GM19438 (cell line): Measurements from ENCODE around the gene PRDM1.

Source experiments
- ATAC-seq: cut with Tn5 transposase; IDR thresholded peaks from one replicate; pipeline ENCODE4 v1.9.1; 2021; ENCODE audit warnings: low read depth; ENCODE audit not compliant: unreplicated experiment

PRDM1 gene

DNA sequence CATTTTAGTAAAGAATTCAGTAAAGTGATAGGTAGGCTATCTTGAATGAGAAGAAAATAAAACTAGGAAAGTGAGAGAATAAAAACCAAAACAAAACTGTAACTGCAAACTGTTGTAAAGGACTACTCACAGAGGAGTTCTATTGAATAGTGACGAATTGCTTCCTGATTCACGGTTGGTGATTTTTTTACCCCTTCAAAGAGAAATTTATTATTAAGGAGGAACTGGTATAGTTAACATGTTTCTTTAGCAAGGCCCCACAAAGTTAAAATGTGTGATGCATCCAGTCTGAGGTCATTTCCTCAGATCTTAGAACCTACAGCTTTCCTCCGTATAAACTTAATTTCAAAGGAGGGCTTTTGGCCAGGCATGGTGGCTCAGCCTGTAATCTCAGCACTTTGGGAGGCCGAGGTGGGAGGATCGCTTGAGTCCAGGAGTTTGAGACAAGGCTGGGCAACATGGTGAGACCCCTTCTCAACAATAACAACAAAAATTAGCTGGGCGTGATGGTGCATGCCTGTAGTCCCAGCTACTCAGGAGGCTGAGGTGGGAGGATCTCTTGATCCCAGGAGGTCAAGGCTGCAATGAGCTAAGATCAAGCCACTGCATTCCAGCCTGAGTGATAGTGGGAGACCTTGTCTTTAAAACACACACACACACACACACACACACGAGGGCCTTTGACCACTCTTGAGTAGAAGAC lies 8.3 kb downstream of the PRDM1 start:
- ATAC-seq = no peak

DNA sequence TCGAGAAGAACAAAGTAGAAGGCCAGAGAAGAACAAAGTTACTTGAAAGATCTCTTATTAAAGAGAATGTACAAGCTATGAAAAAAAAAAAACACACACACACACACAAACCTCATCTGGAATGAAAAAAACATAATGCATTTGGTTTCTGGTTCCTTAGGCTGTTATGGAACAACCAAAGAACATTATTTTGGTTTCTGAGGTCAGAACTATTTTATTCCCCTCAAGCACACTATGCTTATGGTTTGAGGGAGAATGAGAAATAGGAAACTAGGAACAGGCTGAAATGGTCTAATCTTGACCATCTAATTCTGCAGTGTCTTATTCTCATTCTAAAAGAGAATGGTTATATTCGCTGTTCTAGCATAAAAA lies 8.8 kb downstream of the PRDM1 start:
- ATAC-seq = no peak

DNA sequence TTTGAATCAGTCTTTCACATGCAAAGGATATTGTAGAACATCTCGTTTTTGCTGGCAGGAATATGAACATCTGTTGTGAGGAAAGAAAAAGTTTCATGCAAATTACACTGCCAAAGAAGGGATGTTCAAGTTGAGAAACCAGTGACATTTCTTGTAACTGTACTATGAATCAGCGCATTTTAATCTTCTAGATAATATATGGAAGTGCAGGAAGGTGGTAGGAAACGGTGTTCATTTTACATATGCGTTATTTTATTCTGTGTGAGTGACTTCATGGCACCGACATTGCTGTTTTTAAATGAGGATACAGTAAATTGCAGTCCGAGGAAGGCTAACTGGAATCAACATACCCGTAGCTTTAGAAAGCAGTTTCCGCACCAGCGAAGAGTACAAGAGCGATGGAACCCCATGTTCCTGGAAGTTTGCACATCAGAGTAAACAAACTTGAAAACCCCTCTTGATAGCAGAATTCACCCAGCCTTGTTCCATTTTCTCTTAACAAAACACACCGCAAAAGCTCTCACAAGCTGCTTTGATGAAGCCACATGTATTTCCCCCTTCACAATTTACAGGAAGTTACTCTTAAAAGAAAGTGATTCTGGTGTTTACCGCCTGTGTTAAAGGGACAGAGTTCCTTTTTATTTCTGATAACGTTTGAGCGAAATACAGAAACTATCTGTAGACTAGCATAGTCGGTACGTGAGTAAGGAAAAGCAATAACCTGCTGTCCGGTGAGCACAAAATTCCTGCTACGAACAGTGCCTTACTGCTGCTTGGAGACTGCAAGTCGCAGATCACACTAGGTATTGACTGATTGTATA lies 11.5 kb downstream of the PRDM1 start:
- peak; percentile 47 for ATAC-seq

DNA sequence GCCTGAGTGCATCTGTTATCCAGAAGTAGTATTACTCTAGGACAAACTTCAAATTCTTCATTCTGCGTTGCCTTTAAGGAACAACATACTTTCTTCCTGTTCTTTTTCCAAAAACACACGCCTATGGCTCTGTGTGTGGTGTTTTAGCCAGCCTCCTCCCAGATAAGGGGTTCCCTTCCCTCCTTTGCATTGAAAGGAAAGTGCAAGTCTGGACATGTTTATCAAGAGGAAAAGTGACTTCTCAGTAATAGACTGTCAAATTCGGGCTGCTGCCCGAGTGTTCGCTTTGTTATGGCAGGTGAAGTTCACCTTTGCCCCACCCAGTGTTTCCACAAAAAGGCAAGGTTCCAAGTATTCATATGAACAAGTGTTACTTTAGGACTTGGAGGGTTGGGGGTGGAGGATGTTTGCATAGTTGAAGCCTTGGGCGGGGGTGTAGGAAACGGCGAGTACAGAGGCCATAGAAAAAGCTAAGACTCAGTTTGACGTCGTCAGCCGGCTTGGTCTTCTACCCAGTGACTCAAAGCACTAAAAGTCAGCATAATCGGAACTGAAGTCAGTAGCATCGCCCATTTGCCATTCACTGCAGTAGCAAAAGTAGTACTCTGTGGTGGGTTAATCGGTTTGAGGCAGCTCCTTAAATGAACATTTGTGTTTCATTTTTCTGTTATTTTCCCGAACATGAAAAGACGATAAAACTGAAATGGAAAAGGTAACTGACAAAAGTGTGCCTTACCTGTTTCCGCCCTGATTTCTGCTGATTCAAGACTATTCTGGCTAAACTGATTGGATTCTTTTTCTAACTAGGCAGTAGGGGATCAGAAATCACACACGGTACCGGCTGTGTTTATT lies 12.5 kb downstream of the PRDM1 start:
- no peak for ATAC-seq

DNA sequence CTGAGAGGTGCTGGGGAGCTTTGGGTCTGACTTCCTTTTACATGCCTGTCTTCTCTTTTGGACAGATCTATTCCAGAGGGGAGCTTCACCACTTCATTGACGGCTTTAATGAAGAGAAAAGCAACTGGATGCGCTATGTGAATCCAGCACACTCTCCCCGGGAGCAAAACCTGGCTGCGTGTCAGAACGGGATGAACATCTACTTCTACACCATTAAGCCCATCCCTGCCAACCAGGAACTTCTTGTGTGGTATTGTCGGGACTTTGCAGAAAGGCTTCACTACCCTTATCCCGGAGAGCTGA lies 13.1 kb downstream of the PRDM1 start:
- ATAC-seq = no peak

DNA sequence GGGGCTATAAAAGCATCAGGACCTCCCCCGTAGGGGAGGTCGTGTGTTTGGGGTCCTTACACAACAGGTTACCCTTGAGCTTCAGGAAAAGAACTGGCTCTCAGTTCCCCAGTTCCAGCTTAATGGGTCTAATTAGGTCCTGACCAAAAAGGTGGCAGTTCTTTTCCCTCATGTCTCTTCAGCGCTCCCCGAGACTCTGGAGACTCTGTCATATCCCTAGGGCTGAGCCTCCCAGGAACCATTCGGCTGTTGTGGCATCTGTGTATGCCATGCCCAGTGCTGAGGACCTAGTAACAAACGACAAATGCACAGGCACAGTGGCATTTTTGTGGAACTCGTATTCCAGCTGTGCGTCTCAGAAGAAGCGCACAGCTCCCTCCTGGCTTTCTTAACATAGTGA lies 14.6 kb downstream of the PRDM1 start:
- ATAC-seq = no peak

DNA sequence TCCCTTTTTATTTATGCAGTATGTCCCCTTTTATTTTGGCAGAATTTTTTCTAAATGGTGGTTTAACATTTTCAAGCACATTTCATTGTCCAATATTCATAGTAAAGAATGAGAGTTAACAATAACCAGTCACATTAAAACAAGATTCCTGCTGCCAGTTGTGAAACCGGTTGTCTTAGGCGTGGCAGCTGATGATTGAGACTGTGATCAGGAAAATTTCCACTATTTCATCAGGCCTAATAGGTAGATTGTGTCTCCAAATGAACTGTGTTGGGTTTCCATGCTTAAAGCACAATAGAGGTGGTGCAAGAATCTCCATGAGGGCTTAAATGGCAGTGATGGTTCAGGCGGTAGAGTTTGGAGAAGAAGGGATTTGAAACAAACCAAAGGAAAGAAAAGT lies 15.3 kb downstream of the PRDM1 start:
- no peak for ATAC-seq

DNA sequence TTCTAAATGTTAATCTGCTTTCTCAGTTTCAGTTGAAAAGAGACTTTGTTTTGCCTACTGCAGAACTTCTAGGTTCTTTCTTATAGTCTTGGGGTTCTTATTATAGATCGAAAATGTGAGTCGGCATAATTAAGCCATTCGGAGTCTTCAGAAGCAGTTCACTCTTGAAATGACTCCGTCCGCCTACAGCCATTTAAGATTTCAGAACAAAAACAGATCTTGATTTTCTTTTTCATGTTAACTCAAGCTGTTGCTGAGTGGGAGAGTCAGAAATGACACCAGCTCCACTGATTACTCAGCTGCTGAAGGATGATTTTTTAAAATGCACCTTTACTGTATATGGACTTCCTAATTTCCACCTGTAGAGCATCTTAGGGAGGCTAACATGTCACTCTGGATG lies 15.9 kb downstream of the PRDM1 start:
- peak; percentile 53 for ATAC-seq

DNA sequence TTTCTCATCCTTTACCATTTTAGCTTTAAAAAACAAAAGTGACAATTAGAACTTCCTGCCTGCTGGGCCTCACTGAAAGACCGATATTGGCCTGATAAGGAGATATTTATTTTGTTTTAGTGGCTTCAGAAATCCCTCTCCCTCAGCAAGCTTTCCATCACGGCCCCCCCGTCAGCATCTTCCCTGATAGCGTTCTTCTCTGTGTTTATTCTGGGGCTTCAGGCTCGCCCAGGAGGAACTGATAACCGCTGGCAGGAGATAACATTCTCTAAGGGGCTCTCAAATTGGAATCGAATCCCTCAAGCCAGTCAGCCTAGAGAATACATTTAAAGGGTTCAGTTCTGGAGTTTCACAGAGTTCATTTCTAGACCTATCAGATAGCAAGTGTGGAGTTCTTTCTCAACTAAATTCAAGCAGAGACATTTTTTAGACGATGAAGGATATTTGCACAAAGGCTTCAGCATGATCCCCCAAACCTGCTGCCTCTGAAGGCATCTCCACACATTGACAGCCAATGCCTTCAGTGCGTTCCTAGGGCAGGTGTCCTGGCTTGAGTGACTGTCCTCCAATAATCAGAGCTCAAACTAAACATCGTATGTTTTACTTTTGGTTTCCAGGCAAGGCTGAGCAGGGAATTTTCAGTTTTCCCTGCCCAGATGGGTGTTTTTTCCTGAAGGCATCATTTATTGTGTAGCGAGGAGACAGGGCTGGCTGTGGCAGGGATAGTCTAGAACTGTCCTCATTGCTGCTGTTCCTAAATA lies 17.0 kb downstream of the PRDM1 start:
- ATAC-seq = peak; percentile 14

DNA sequence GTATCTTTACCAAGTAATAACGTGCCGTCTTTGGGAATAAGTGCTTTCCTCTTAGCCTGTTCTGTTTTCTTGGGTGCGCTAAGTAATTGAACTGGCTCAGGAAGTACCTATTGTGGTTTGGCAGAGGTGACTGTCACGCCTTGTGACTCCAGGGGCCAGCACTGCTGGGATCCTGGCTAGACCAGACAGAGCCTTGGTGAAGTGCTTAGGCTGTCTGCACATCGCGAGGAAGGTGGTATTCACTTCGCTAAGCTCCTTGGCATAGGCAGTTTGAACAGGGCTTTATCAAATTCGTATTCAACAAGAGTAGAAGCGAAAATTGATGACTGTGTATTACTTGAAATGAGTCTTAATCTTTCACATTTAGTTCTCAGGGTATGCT lies 17.6 kb downstream of the PRDM1 start:
- peak; percentile 61 for ATAC-seq

DNA sequence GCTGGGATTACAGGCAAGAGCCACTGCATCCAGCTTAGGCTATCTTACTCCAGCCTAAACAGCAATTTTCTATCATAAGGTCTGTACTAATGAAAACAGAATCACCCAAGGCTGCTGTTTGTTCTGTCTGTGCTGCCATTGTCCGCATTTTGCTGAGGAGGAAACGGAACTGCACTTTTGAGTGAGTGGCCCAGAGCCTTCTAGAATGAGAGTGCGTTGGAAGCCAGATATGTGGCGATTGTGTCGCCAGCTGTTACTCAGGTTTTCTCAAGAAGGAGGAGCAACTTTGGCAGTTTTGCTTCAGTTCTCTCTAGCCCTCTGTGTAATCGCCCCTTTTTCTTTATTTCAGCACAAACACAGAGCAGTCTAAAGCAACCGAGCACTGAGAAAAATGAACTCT lies 18.3 kb downstream of the PRDM1 start:
- ATAC-seq = no peak

DNA sequence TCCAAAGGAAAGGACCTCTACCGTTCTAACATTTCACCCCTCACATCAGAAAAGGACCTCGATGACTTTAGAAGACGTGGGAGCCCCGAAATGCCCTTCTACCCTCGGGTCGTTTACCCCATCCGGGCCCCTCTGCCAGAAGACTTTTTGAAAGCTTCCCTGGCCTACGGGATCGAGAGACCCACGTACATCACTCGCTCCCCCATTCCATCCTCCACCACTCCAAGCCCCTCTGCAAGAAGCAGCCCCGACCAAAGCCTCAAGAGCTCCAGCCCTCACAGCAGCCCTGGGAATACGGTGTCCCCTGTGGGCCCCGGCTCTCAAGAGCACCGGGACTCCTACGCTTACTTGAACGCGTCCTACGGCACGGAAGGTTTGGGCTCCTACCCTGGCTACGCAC lies 18.8 kb downstream of the PRDM1 start:
- ATAC-seq = no peak

DNA sequence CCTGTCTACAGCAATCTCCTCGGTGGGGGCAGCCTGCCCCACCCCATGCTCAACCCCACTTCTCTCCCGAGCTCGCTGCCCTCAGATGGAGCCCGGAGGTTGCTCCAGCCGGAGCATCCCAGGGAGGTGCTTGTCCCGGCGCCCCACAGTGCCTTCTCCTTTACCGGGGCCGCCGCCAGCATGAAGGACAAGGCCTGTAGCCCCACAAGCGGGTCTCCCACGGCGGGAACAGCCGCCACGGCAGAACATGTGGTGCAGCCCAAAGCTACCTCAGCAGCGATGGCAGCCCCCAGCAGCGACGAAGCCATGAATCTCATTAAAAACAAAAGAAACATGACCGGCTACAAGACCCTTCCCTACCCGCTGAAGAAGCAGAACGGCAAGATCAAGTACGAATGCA lies 19.4 kb downstream of the PRDM1 start:
- no peak for ATAC-seq

DNA sequence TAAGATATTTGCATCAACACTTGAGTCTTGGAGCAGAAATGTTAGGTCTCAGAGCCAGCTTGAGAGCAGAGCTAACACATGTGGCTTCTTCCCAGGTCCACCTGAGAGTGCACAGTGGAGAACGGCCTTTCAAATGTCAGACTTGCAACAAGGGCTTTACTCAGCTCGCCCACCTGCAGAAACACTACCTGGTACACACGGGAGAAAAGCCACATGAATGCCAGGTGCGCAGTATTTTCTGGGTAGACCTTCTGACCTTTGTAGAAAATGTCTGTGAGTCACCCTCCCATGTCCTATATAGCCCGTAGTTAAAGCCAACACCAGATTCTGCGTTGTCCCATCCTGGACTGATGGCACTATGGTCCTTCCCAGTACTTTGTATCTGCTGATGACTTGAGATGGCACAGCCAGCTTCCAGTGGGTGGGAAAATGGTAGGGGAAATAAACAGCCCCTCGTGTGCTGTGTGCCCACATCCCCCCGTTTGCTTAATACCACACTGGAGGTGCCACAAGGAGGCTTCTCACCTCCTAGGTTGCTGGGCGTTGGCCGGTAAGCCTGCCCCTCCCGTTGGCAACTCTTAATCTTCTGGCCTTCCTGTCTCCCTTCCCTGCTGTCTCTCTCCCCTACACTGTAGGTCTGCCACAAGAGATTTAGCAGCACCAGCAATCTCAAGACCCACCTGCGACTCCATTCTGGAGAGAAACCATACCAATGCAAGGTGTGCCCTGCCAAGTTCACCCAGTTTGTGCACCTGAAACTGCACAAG lies 20.3 kb downstream of the PRDM1 start:
- ATAC-seq = no peak

DNA sequence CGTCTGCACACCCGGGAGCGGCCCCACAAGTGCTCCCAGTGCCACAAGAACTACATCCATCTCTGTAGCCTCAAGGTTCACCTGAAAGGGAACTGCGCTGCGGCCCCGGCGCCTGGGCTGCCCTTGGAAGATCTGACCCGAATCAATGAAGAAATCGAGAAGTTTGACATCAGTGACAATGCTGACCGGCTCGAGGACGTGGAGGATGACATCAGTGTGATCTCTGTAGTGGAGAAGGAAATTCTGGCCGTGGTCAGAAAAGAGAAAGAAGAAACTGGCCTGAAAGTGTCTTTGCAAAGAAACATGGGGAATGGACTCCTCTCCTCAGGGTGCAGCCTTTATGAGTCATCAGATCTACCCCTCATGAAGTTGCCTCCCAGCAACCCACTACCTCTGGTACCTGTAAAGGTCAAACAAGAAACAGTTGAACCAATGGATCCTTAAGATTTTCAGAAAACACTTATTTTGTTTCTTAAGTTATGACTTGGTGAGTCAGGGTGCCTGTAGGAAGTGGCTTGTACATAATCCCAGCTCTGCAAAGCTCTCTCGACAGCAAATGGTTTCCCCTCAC lies 21.0 kb downstream of the PRDM1 start:
- ATAC-seq = no peak

DNA sequence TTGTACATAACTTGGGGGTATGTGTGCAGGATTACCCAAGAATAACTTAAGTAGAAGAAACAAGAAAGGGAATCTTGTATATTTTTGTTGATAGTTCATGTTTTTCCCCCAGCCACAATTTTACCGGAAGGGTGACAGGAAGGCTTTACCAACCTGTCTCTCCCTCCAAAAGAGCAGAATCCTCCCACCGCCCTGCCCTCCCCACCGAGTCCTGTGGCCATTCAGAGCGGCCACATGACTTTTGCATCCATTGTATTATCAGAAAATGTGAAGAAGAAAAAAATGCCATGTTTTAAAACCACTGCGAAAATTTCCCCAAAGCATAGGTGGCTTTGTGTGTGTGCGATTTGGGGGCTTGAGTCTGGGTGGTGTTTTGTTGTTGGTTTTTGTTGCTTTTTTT lies 22.0 kb downstream of the PRDM1 start:
- ATAC-seq = no peak

DNA sequence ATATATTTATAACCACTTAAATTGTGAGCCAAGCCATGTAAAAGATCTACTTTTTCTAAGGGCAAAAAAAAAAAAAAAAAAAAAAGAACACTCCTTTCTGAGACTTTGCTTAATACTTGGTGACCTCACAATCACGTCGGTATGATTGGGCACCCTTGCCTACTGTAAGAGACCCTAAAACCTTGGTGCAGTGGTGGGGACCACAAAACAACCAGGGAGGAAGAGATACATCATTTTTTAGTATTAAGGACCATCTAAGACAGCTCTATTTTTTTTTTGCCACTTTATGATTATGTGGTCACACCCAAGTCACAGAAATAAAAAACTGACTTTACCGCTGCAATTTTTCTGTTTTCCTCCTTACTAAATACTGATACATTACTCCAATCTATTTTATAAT lies 22.9 kb downstream of the PRDM1 start:
- no peak for ATAC-seq

DNA sequence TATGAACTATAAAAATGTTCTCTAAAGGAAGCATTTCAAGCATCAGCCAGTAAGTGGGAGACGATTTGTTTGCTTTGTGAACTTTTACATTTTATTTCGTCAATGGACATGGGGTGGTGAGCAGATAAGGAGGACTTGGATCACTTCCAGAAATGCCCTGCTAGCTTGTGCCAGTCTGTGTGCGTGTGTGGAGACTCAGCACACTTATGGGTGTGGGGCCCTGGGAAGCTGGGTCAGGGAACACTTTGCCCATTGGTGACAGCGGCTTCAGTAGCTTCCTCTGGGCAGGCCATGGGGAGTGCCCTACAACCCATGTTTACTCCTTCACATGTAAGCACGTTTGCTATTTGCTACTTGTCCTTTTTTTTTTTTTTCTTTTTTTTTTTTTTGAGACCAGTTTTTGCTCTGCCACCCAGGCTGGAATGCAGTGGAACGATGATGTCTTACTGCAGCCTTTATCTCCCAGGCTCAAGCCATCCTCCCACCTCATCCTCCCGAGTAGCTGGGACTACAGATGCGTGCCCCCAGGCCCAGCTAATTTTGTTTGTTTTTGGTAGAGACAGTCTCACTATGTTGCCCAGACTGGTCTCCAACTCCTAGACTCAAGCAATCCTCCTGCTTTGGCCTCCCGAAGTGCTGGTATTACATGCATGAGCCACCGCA lies 24.2 kb downstream of the PRDM1 start:
- no peak for ATAC-seq

DNA sequence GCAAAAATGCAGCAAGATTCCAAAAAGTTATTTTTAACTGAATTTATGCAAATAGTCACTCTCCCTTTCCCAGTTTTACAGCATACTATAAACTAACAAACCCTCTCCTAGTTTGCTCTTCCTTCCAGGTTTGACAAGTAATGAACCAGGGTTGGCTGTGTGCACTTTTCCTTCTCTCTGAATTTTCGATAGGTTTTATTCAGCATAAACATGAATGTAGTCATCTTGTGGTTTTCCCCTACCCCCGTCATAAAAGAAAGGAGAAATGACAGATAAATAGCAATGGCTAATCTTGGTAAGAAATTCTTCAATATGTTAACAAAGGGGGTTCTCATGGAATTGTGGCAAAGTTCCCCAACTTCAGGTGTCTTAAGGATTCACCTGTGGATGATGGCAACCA lies 26.3 kb downstream of the PRDM1 start:
- no peak for ATAC-seq
